Stimulated activated naive CD8-positive, alpha-beta T cell treated with anti-CD3 and anti-CD28 coated beads, Interleukin-15, Interleukin-2, amounts not matched to agents 100 U/mL and 50 U/mL, for 24 hours (primary cell): ENCODE results near the gene PTDSS2.

Experiments used
- ATAC-seq: fragments of 150-1000 bp; cut with Tn5 transposase; one replicate; pipeline ENCODE4 v1.10.0; 2021
- DNase-seq: peaks from one replicate; pipeline ENCODE4 v3.0.0; 2021

The PTDSS2 gene

GRCh38 chr11:447923-448731, 2.0 kb upstream of the PTDSS2 start:
- ATAC-seq (peak; percentile 82), DNase-seq (peak; percentile 99)

GRCh38 chr11:450809-451451, 851 bp downstream of the PTDSS2 start:
- DNase-seq (peak; percentile 72), ATAC-seq (no peak)

GRCh38 chr11:451738-452137, 1.7 kb downstream of the PTDSS2 start:
- DNase-seq (no peak), ATAC-seq (no peak)

GRCh38 chr11:452203-452744, 2.2 kb downstream of the PTDSS2 start:
- no peak for ATAC-seq
- no peak for DNase-seq

- no peak for ATAC-seq
- DNase-seq, result no peak
Observed at GRCh38 chr11:452916-453527, 2.9 kb downstream of the PTDSS2 start.

- ATAC-seq (no peak), DNase-seq (no peak)
Observed at GRCh38 chr11:453564-453963, 3.5 kb downstream of the PTDSS2 start.

- no peak for ATAC-seq
- DNase-seq, result no peak
Observed at GRCh38 chr11:454043-454442, 4.0 kb downstream of the PTDSS2 start.

- DNase-seq (no peak), ATAC-seq (no peak)
Observed at GRCh38 chr11:454801-455565, 4.9 kb downstream of the PTDSS2 start.

- DNase-seq (no peak), ATAC-seq (no peak)
Observed at GRCh38 chr11:455566-456147, 5.6 kb downstream of the PTDSS2 start.

GRCh38 chr11:456533-456932, 6.5 kb downstream of the PTDSS2 start:
- peak; percentile 83 for ATAC-seq
- DNase-seq, result peak; percentile 53

GRCh38 chr11:457111-457760, 7.2 kb downstream of the PTDSS2 start:
- DNase-seq, result no peak
- ATAC-seq, result no peak

GRCh38 chr11:459511-460220, 9.6 kb downstream of the PTDSS2 start:
- DNase-seq, result no peak
- ATAC-seq, result no peak

- ATAC-seq, result no peak
Observed at GRCh38 chr11:460331-461199, 10.5 kb downstream of the PTDSS2 start.

GRCh38 chr11:461626-462025, 11.5 kb downstream of the PTDSS2 start:
- ATAC-seq, result no peak
- DNase-seq, result no peak

More at GRCh38 chr11:460331-461199, 10.5 kb downstream of the PTDSS2 start:
- DNase-seq, result no peak

- ATAC-seq (no peak), DNase-seq (no peak)
Observed at GRCh38 chr11:462107-462890, 12.2 kb downstream of the PTDSS2 start.

- ATAC-seq (no peak), DNase-seq (no peak)
Observed at GRCh38 chr11:464316-464715, 14.2 kb downstream of the PTDSS2 start.

- no peak for DNase-seq
Observed at GRCh38 chr11:465896-466530, 15.9 kb downstream of the PTDSS2 start.

GRCh38 chr11:468036-468435, 18.0 kb downstream of the PTDSS2 start:
- no peak for ATAC-seq

More at GRCh38 chr11:465896-466530, 15.9 kb downstream of the PTDSS2 start:
- no peak for ATAC-seq

More at GRCh38 chr11:468036-468435, 18.0 kb downstream of the PTDSS2 start:
- DNase-seq, result no peak
